H9 (cell line): Measurements from ENCODE around the gene STX11. TPM values are rescaled to one million over a fixed set of nuclear protein-coding genes. Genes with fewer than 3 reads are reported as not detected.

Experiments used
- DNase-seq: peaks from one replicate; pipeline ENCODE4 v3.0.0-alpha.2; 2017
- H2AFZ ChIP-seq: one replicate; pipeline ENCODE4 v1.6.1; 2013; ENCODE audit warnings: mild to moderate bottlenecking, low read length, control low read depth, moderate library complexity
- H2AK5ac ChIP-seq: 2 replicates; pipeline ENCODE4 v1.6.1; 2013; ENCODE audit warnings: low read length, control low read depth, mixed read lengths; ENCODE audit not compliant: insufficient read length
- H2BK120ac ChIP-seq: one replicate; pipeline ENCODE4 v1.6.1; 2013; ENCODE audit warnings: low read depth, mild to moderate bottlenecking, low read length, control low read depth, inconsistent platforms; ENCODE audit not compliant: poor library complexity, severe bottlenecking
- H2BK12ac ChIP-seq: 2 replicates; pipeline ENCODE4 v1.6.1; 2013; ENCODE audit warnings: low read length, control low read depth, mixed read lengths, low read depth; ENCODE audit not compliant: insufficient read length
- H2BK15ac ChIP-seq: 2 replicates; pipeline ENCODE4 v1.6.1; 2013; ENCODE audit warnings: low read depth, low read length, control low read depth
- H2BK20ac ChIP-seq: one replicate; pipeline ENCODE4 v1.6.1; 2013; ENCODE audit warnings: low read depth, mild to moderate bottlenecking, low read length, control low read depth, inconsistent platforms; ENCODE audit not compliant: poor library complexity, severe bottlenecking
- H2BK5ac ChIP-seq: 2 replicates; pipeline ENCODE4 v1.6.1; 2013; ENCODE audit warnings: low read length, control low read depth, mixed read lengths; ENCODE audit not compliant: insufficient read length
- H3K14ac ChIP-seq: 2 replicates; pipeline ENCODE4 v1.6.1; 2013; ENCODE audit warnings: low read length, control low read depth; ENCODE audit not compliant: insufficient read depth
- H3K18ac ChIP-seq: 2 replicates; pipeline ENCODE4 v1.6.1; 2013; ENCODE audit warnings: low read depth, mild to moderate bottlenecking, mixed read lengths, low read length, control low read depth; ENCODE audit not compliant: insufficient read length
- H3K23ac ChIP-seq: 2 replicates; pipeline ENCODE4 v1.6.1; 2013; ENCODE audit warnings: low read length, control low read depth, mixed read lengths, low read depth; ENCODE audit not compliant: insufficient read length
- H3K23me2 ChIP-seq: 2 replicates; pipeline ENCODE4 v1.6.1; 2013; ENCODE audit warnings: low read depth, mild to moderate bottlenecking, mixed read lengths, low read length, control low read depth; ENCODE audit not compliant: insufficient read length, poor library complexity, severe bottlenecking
- H3K27ac ChIP-seq: 2 replicates; pipeline ENCODE4 v1.5.1; 2013; ENCODE audit warnings: low read length, control low read depth, mixed read lengths, low read depth; ENCODE audit not compliant: insufficient read length
- H3K27me3 ChIP-seq: 2 replicates; pipeline ENCODE4 v1.6.1; 2013; ENCODE audit warnings: low read length, control low read depth, inconsistent platforms; ENCODE audit not compliant: insufficient read depth
- H3K4ac ChIP-seq: 2 replicates; pipeline ENCODE4 v1.6.1; 2013; ENCODE audit warnings: low read depth, mild to moderate bottlenecking, control low read depth, inconsistent platforms, low read length, moderate library complexity
- H3K4me1 ChIP-seq: 2 replicates; pipeline ENCODE4 v1.6.1; 2013; ENCODE audit warnings: low read length, control low read depth, inconsistent platforms; ENCODE audit not compliant: insufficient read depth
- H3K4me2 ChIP-seq: 2 replicates; pipeline ENCODE4 v1.6.1; 2013; ENCODE audit warnings: low read length, control low read depth, mixed read lengths; ENCODE audit not compliant: insufficient read length, insufficient read depth
- H3K56ac ChIP-seq: 2 replicates; pipeline ENCODE4 v1.6.1; 2013; ENCODE audit warnings: low read depth, mild to moderate bottlenecking, mixed read lengths, low read length, control low read depth; ENCODE audit not compliant: insufficient read length
- H3K79me1 ChIP-seq: 2 replicates; pipeline ENCODE4 v1.6.1; 2013; ENCODE audit warnings: low read depth, mild to moderate bottlenecking, moderate library complexity, low read length, control low read depth, inconsistent platforms; ENCODE audit not compliant: insufficient read depth, poor library complexity, severe bottlenecking
- H3K79me2 ChIP-seq: 2 replicates; pipeline ENCODE4 v1.6.1; 2013; ENCODE audit warnings: low read length, control low read depth, inconsistent platforms; ENCODE audit not compliant: insufficient read depth
- H3K9ac ChIP-seq: 2 replicates; pipeline ENCODE4 v1.6.1; 2013; ENCODE audit warnings: low read length, control low read depth, mixed read lengths; ENCODE audit not compliant: insufficient read length; ENCODE audit errors: extremely low read depth
- H3K9me3 ChIP-seq: one replicate; pipeline ENCODE4 v1.6.1; 2013; ENCODE audit warnings: low read depth, low read length, inconsistent platforms; ENCODE audit not compliant: control insufficient read depth
- H3T11ph ChIP-seq: one replicate; pipeline ENCODE4 v1.6.1; 2013; ENCODE audit warnings: mild to moderate bottlenecking, low read length, control low read depth, inconsistent platforms
- H4K20me1 ChIP-seq: one replicate; pipeline ENCODE4 v1.6.1; 2013; ENCODE audit not compliant: control insufficient read depth, insufficient read length, insufficient read depth
- H4K5ac ChIP-seq: 2 replicates; pipeline ENCODE4 v1.6.1; 2013; ENCODE audit warnings: low read depth, mild to moderate bottlenecking, mixed read lengths, low read length, control low read depth; ENCODE audit not compliant: insufficient read length
- H4K8ac ChIP-seq: replicated peaks from 2 replicates; pipeline ENCODE4 v1.6.1; 2013; ENCODE audit warnings: low read length, control low read depth, mixed read lengths, low read depth; ENCODE audit not compliant: insufficient read length
- H4K91ac ChIP-seq: 2 replicates; pipeline ENCODE4 v1.6.1; 2013; ENCODE audit warnings: low read depth, mild to moderate bottlenecking, moderate library complexity, mixed read lengths, low read length, control low read depth; ENCODE audit not compliant: insufficient read length
- H3K27ac Mint-ChIP-seq, 3 experiments: 2 replicates in 2 of 3; 3 replicates in 1 of 3; pipeline ENCODE4 v1.8.0; 2020 to 2021; ENCODE audit warnings: mixed read lengths in 3 of 3, mild to moderate bottlenecking in 1 of 3, moderate library complexity in 1 of 3
- H3K27me3 Mint-ChIP-seq: 2 replicates; pipeline ENCODE4 v1.8.0; 2021; ENCODE audit warnings: low read depth, mild to moderate bottlenecking, moderate library complexity, mixed read lengths
- H3K36me3 Mint-ChIP-seq, 3 experiments: 2 replicates in 2 of 3; 3 replicates in 1 of 3; pipeline ENCODE4 v1.8.0; 2020 to 2021; ENCODE audit warnings: low read depth in 3 of 3, mixed read lengths in 3 of 3; ENCODE audit not compliant: insufficient read depth in 1 of 3
- H3K4me1 Mint-ChIP-seq, 2 experiments: 2 replicates each; pipeline ENCODE4 v1.8.0; 2020; ENCODE audit warnings: mixed read lengths in 2 of 2
- H3K4me3 Mint-ChIP-seq, 2 experiments: 2 replicates in 1 of 2; 3 replicates in 1 of 2; pipeline ENCODE4 v1.8.0; 2020 to 2021; ENCODE audit warnings: mild to moderate bottlenecking in 2 of 2, mixed read lengths in 2 of 2, moderate library complexity in 1 of 2
- H3K9me3 Mint-ChIP-seq, 2 experiments: 2 replicates in 1 of 2; 3 replicates in 1 of 2; pipeline ENCODE4 v1.8.0; 2020; ENCODE audit warnings: mild to moderate bottlenecking in 2 of 2, mixed read lengths in 2 of 2, moderate library complexity in 1 of 2
- CTCF ChIP-seq: fragments of 200-600 bp; sonication (generic); conservative IDR thresholded peaks from 3 replicates; pipeline ENCODE4 v1.8.0; 2021; ENCODE audit warnings: antibody characterized with exemption, mild to moderate bottlenecking
- WGBS: extraction: QIAGEN DNeasy Blood & Tissue Kit; methylation state at CpG from one replicate; pipeline ENCODE4 v1.1.7; 2013; ENCODE audit warnings: missing lambda C conversion rate, low lambda C conversion rate, mixed read lengths; ENCODE audit not compliant: insufficient read length; ENCODE audit errors: extremely low coverage; 5-methylcytosine and 5-hydroxymethylcytosine counted together
- total RNA-seq: library from RNA; stranded (reverse); gene quantifications from 2 replicates; pipeline ENCODE4 v1.2.1, GENCODE V29; 2021

STX11 gene
- total RNA-seq, 1 experiment from 2014 or later = 0.22 TPM

- Histone ChIP-seq H3K4ac (no peak overlapping the region), H2AFZ (no peak overlapping the region), H2BK15ac (no peak overlapping the region), H2BK5ac (no peak overlapping the region), H3T11ph (no peak overlapping the region), H2AK5ac (no peak overlapping the region), H4K20me1 (no peaks in the 10 kb centered on the region), H4K91ac (no peak overlapping the region), H4K5ac (no peak overlapping the region), H3K23me2 (no peaks in the 10 kb centered on the region), H2BK20ac (no peak overlapping the region), H3K79me2 (no peaks in the 10 kb centered on the region), H3K56ac (no peak overlapping the region), H3K27me3 (no peaks in the 10 kb centered on the region), H2BK12ac (no peak overlapping the region), H3K14ac (no peak overlapping the region), H3K4me1 (no peaks in the 10 kb centered on the region), H3K4me2 (no peak overlapping the region), H3K9me3 (no peaks in the 10 kb centered on the region), H3K23ac (no peak overlapping the region), H3K18ac (no peak overlapping the region), H3K79me1 (no peaks in the 10 kb centered on the region), H4K8ac (no peak overlapping the region), H3K27ac (no peak overlapping the region), H3K9ac (no peak overlapping the region), H2BK120ac (no peak overlapping the region)
- Mint-ChIP-seq H3K27me3 (no peaks in the 10 kb centered on the region), H3K9me3 (no peaks in the 10 kb centered on the region; a peak in 1 of 5 replicates), H3K36me3 (no peaks in the 10 kb centered on the region), H3K27ac (no peak overlapping the region), H3K4me1 (peaks cover 0 to 8% of the 10 kb centered on the region in 2 experiments; a peak in 2 of 4 replicates), H3K4me3 (no peak overlapping the region)
- DNase-seq = no peak
- peak; percentile 82 for TF ChIP-seq CTCF
- WGBS = no CpG with 5 or more reads among the region's 2 CpGs
These were observed 45.3 kb upstream of the STX11 start for GRCh38 chr6:144104898-144105487.
